ENCODE data around the gene FBN1. TPM values are rescaled to one million over a fixed set of nuclear protein-coding genes. Genes with fewer than 3 reads are reported as not detected.

FBN1 gene
- total RNA-seq, 1 donor from 2014 or later, result 22.1 TPM

GRCh38 chr15:48614051-48614450 lies 31.5 kb downstream of the FBN1 start:
- no peak overlapping the region for H3K4me3 Mint-ChIP-seq
- H3K27ac Mint-ChIP-seq (ENCODE audit: unreplicated experiment), result no peak overlapping the region
- no peaks in the 10 kb centered on the region for H3K27me3 Mint-ChIP-seq (ENCODE audit: low read depth)
- H3K9me3 Mint-ChIP-seq, result no peaks in the 10 kb centered on the region
- peaks cover 8% of the 10 kb centered on the region for H3K36me3 Mint-ChIP-seq (ENCODE audit: low read depth)
- TF ChIP-seq CTCF (conservative IDR thresholded peaks at IDR 0.05), result no peak
- no peak for DNase-seq (ENCODE audit: low read depth, low spot score)
- no peaks in the 10 kb centered on the region for H3K4me1 Mint-ChIP-seq

- no peak for TF ChIP-seq CTCF (conservative IDR thresholded peaks at IDR 0.05)
- Mint-ChIP-seq H3K27me3 (ENCODE audit: low read depth) (no peaks in the 10 kb centered on the region), H3K9me3 (no peaks in the 10 kb centered on the region), H3K27ac (ENCODE audit: unreplicated experiment) (no peak overlapping the region), H3K4me3 (no peak overlapping the region), H3K4me1 (no peaks in the 10 kb centered on the region), H3K36me3 (ENCODE audit: low read depth) (peaks cover 22% of the 10 kb centered on the region)
- DNase-seq (ENCODE audit: low read depth, low spot score), result no peak
These were observed 36.0 kb downstream of the FBN1 start for GRCh38 chr15:48609486-48609885.

- H3K4me1 Mint-ChIP-seq, result peaks cover 6% of the 10 kb centered on the region
- no peak for DNase-seq (ENCODE audit: low read depth, low spot score)
- H3K9me3 Mint-ChIP-seq, result no peaks in the 10 kb centered on the region
- H3K27me3 Mint-ChIP-seq (ENCODE audit: low read depth), result no peaks in the 10 kb centered on the region
- no peak for TF ChIP-seq CTCF (conservative IDR thresholded peaks at IDR 0.05)
- H3K4me3 Mint-ChIP-seq, result no peak overlapping the region
- no peak overlapping the region for H3K27ac Mint-ChIP-seq (ENCODE audit: unreplicated experiment)
- peaks cover 22% of the 10 kb centered on the region for H3K36me3 Mint-ChIP-seq (ENCODE audit: low read depth)
These were observed 37.7 kb downstream of the FBN1 start for GRCh38 chr15:48607846-48608245.

- TF ChIP-seq CTCF (conservative IDR thresholded peaks at IDR 0.05), result no peak
- no peaks in the 10 kb centered on the region for H3K27me3 Mint-ChIP-seq (ENCODE audit: low read depth)
- peaks cover 16% of the 10 kb centered on the region for H3K36me3 Mint-ChIP-seq (ENCODE audit: low read depth)
- no peak overlapping the region for H3K4me3 Mint-ChIP-seq
- peaks cover 10% of the 10 kb centered on the region for H3K4me1 Mint-ChIP-seq
- no peak overlapping the region for H3K27ac Mint-ChIP-seq (ENCODE audit: unreplicated experiment)
- DNase-seq (ENCODE audit: low read depth, low spot score), result no peak
- H3K9me3 Mint-ChIP-seq, result no peaks in the 10 kb centered on the region
These were observed 40.9 kb downstream of the FBN1 start for GRCh38 chr15:48604567-48604966.

GRCh38 chr15:48603922-48604321 lies 41.6 kb downstream of the FBN1 start:
- no peaks in the 10 kb centered on the region for H3K9me3 Mint-ChIP-seq
- DNase-seq (ENCODE audit: low read depth, low spot score), result no peak
- no peak overlapping the region for H3K4me3 Mint-ChIP-seq
- H3K27ac Mint-ChIP-seq (ENCODE audit: unreplicated experiment), result no peak overlapping the region
- peaks cover 13% of the 10 kb centered on the region for H3K36me3 Mint-ChIP-seq (ENCODE audit: low read depth)
- no peaks in the 10 kb centered on the region for H3K27me3 Mint-ChIP-seq (ENCODE audit: low read depth)
- TF ChIP-seq CTCF (conservative IDR thresholded peaks at IDR 0.05), result no peak
- H3K4me1 Mint-ChIP-seq, result peaks cover 10% of the 10 kb centered on the region

GRCh38 chr15:48603123-48603500 lies 42.4 kb downstream of the FBN1 start:
- no peak overlapping the region for H3K4me3 Mint-ChIP-seq
- H3K4me1 Mint-ChIP-seq, result peaks cover 10% of the 10 kb centered on the region
- no peaks in the 10 kb centered on the region for H3K27me3 Mint-ChIP-seq (ENCODE audit: low read depth)
- no peak overlapping the region for H3K27ac Mint-ChIP-seq (ENCODE audit: unreplicated experiment)
- TF ChIP-seq CTCF (conservative IDR thresholded peaks at IDR 0.05), result no peak
- no peak for DNase-seq (ENCODE audit: low read depth, low spot score)
- no peaks in the 10 kb centered on the region for H3K9me3 Mint-ChIP-seq
- H3K36me3 Mint-ChIP-seq (ENCODE audit: low read depth), result peaks cover 6% of the 10 kb centered on the region
